ENCODE data around the gene CHERP. TPM values are rescaled to one million over a fixed set of nuclear protein-coding genes. Genes with fewer than 3 reads are reported as not detected.

CHERP gene
- total and polyA plus RNA-seq, 2 of the 4 experiments (the other 2 are of a cell fraction), result 0.54 to 13.5 TPM

DNA sequence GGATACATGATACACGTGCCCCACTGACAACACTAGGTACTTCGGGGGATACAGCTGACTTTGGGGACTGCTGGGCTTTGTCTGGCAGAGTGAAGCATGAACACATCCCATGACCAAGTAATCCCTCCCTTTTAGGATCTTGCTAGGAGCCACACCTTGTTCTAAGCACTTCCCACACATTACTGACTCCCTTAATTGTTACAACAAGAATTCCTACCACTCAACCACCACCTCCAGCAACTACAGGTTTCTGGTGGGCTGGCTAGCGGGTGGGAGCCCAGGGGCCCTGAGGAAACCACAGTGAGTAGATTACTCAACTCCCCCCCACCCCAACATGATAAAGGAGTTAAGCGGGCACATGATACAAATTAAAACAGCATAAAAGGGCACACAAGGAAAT lies 37.1 kb upstream of the CHERP start:
- TF ChIP-seq CHD1 (IDR thresholded peaks at IDR 0.05; ENCODE audit: low read depth, low read length), result no peak
- TF ChIP-seq, protein P1, sequence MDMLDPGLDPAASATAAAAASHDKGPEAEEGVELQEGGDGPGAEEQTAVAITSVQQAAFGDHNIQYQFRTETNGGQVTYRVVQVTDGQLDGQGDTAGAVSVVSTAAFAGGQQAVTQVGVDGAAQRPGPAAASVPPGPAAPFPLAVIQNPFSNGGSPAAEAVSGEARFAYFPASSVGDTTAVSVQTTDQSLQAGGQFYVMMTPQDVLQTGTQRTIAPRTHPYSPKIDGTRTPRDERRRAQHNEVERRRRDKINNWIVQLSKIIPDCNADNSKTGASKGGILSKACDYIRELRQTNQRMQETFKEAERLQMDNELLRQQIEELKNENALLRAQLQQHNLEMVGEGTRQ (IDR thresholded peaks at IDR 0.05; ENCODE audit: low read depth, low read length), result no peak
- Histone ChIP-seq H3K4me1 (ENCODE audit: control insufficient read depth, insufficient read depth, low read length) (peaks cover 9% of the 10 kb centered on the region), H3K18ac (ENCODE audit: low read depth, low read length) (no peak overlapping the region), H3K14ac (replicated peaks; ENCODE audit: low read depth, low read length) (no peak overlapping the region), H4K5ac (ENCODE audit: low read depth, low read length) (no peak overlapping the region), H4K8ac (ENCODE audit: low read depth in 2 of 2, low read length in 2 of 2) (no peak overlapping the region), H2BK5ac (ENCODE audit: low read depth, low read length, poor library complexity, severe bottlenecking) (no peak overlapping the region), H3K36me3 (ENCODE audit: control insufficient read depth, insufficient read depth, low read length) (peaks cover 29% of the 10 kb centered on the region), H4K91ac (ENCODE audit: insufficient read depth, low read depth, low read length) (no peak overlapping the region), H4K20me1 (ENCODE audit: insufficient read depth, low read length) (peaks cover 93% of the 10 kb centered on the region), H2AK5ac (ENCODE audit: low read depth, low read length) (no peak overlapping the region), H2BK15ac (ENCODE audit: low read depth, low read length) (no peak overlapping the region), H2BK20ac (ENCODE audit: low read depth, low read length) (no peak overlapping the region), H3K23ac (ENCODE audit: low read depth, low read length) (no peak overlapping the region), H3K4me3 (ENCODE audit: insufficient read depth, low read depth, low read length) (no peak overlapping the region), H3K9me1 (ENCODE audit: insufficient read depth, low read length) (peaks cover 31% of the 10 kb centered on the region), H2BK120ac (ENCODE audit: low read depth, low read length) (no peak overlapping the region), H3K56ac (ENCODE audit: extremely low read depth, insufficient read depth, low read length) (no peak overlapping the region), H3K9ac (ENCODE audit: low read depth, low read length) (no peak overlapping the region), H2AK9ac (replicated peaks; ENCODE audit: low read depth, low read length, poor library complexity) (no peak overlapping the region), H3K4me2 (ENCODE audit: low read depth, low read length) (no peak overlapping the region), H3K4ac (ENCODE audit: low read depth, low read length) (no peak overlapping the region), H3K27ac (ENCODE audit: insufficient read depth, low read length) (no peak overlapping the region), H2AFZ (replicated peaks; ENCODE audit: low read length, poor library complexity) (no peak overlapping the region), H3K79me1 (ENCODE audit: low read depth in 1 of 2, low read length in 2 of 2) (peaks cover 36 to 88% of the 10 kb centered on the region in 2 experiments), H3K27me3 (ENCODE audit: control insufficient read depth, insufficient read depth, low read length) (no peaks in the 10 kb centered on the region), H3K9me3 (ENCODE audit: control insufficient read depth, insufficient read depth, low read length) (no peaks in the 10 kb centered on the region)
- POLR2A ChIA-PET (ENCODE audit: unreplicated experiment), result no interaction called here
- BruUV-seq (replicated peaks), result no TSS peak
- intact Hi-C loops (cut with micrococcal nuclease), result no loop called here
- no peak for ATAC-seq (ENCODE audit: low read depth)
- DNase-seq, result no peak
- in situ Hi-C loops (cut with MboI; ENCODE audit: low sequenced_read_pairs), result no loop called here
- CTCF ChIA-PET, result no interaction called here
- dilution Hi-C loops (cut with HindIII; ENCODE audit: low sequenced_read_pairs, unreplicated experiment), result no loop called here
- WGBS, 2 experiments (ENCODE audit: extremely low coverage in 2 of 2, insufficient read length in 1 of 2), result 100% methylated on average over 1 of the region's 4 CpGs; no CpG with 5 or more reads in 1 of the 2 experiments
